Neural crest cell (in vitro differentiated cells): ENCODE measurements around the gene EGLN3. TPM values are rescaled to one million over a fixed set of nuclear protein-coding genes. Genes with fewer than 3 reads are reported as not detected.

Experiments used
- DNase-seq: peaks from one replicate; pipeline ENCODE4 v3.0.0; 2021; ENCODE audit warnings: low read depth, mixed read lengths, low spot score
- H3K27ac Mint-ChIP-seq: one replicate; pipeline ENCODE4 v1.8.0; 2021; ENCODE audit warnings: mild to moderate bottlenecking, mixed read lengths; ENCODE audit not compliant: unreplicated experiment
- H3K27me3 Mint-ChIP-seq: 2 replicates; pipeline ENCODE4 v1.8.0; 2021; ENCODE audit warnings: low read depth, mild to moderate bottlenecking, mixed read lengths
- H3K36me3 Mint-ChIP-seq: 2 replicates; pipeline ENCODE4 v1.8.0; 2021; ENCODE audit warnings: low read depth, mild to moderate bottlenecking, mixed read lengths
- H3K4me1 Mint-ChIP-seq: 2 replicates; pipeline ENCODE4 v1.8.0; 2021; ENCODE audit warnings: mixed read lengths
- H3K4me3 Mint-ChIP-seq: one replicate; pipeline ENCODE4 v1.8.0; 2021; ENCODE audit warnings: mild to moderate bottlenecking, mixed read lengths
- H3K9me3 Mint-ChIP-seq: 2 replicates; pipeline ENCODE4 v1.8.0; 2021; ENCODE audit warnings: mixed read lengths
- total RNA-seq: library from RNA; stranded (reverse); gene quantifications from 2 replicates; pipeline ENCODE4 v1.2.1, GENCODE V29; 2021
- TF ChIP-seq, protein P1 (sequence below): fragments of 200-600 bp; sonication (generic); conservative IDR thresholded peaks from 2 replicates; pipeline ENCODE4 v1.5.0; 2021; ENCODE audit warnings: antibody characterized with exemption, mild to moderate bottlenecking

EGLN3 gene
- total RNA-seq, 1 donor from 2014 or later, result 0.89 TPM

DNA sequence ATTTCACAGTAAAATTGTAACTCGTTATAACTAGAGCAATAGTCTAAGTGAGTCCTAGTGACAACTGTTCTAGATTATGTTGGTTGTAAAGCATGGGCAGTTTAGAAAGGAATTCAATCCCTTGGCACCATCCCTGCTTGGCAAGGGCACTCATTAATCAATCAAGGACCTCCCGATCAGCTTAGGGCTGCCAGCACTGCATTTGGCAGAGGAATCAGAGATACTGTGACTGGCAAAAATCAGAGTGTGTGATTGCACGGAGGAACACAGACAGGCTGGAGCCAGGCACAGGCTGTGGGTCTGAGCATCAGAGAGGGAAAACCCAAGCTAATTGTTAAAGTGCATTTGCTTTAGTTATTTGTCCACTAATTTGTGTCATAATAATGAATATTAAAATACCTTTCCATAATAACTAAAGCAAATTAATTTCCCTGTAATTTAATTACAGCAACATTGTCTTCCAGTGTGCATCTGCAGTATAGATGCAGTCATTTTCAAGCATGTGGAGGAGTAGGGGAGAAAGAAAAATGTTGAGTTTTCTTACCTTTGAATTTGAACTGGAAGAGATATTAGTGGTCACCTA lies 3.2 kb upstream of the EGLN3 start:
- no peaks in the 10 kb centered on the region for H3K9me3 Mint-ChIP-seq
- TF ChIP-seq, protein P1, sequence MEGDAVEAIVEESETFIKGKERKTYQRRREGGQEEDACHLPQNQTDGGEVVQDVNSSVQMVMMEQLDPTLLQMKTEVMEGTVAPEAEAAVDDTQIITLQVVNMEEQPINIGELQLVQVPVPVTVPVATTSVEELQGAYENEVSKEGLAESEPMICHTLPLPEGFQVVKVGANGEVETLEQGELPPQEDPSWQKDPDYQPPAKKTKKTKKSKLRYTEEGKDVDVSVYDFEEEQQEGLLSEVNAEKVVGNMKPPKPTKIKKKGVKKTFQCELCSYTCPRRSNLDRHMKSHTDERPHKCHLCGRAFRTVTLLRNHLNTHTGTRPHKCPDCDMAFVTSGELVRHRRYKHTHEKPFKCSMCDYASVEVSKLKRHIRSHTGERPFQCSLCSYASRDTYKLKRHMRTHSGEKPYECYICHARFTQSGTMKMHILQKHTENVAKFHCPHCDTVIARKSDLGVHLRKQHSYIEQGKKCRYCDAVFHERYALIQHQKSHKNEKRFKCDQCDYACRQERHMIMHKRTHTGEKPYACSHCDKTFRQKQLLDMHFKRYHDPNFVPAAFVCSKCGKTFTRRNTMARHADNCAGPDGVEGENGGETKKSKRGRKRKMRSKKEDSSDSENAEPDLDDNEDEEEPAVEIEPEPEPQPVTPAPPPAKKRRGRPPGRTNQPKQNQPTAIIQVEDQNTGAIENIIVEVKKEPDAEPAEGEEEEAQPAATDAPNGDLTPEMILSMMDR, result no peak
- no peak for DNase-seq
- H3K36me3 Mint-ChIP-seq, result no peaks in the 10 kb centered on the region
- peaks cover 7% of the 10 kb centered on the region for H3K4me1 Mint-ChIP-seq
- no peak overlapping the region for H3K4me3 Mint-ChIP-seq
- no peak overlapping the region for H3K27ac Mint-ChIP-seq
- peaks cover 39% of the 10 kb centered on the region for H3K27me3 Mint-ChIP-seq

DNA sequence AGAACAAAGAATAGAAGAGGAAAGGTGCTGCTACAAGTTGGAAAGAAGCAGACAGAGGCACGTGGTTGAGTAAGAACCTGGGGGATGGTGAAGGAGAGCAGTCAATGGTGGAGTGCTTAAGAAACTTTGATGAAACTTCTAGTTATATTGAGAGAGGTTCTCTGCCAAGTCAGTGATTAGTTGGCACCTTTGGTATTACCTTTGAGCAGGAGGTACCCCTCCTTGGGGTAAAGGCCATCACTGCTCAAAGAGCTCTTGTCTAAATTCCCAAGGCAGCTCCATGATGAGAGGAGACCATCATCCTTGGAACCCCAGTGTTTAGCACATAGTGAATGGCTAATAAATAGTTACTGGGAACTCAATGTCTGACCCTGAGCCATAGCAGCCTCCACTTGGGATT lies 1.7 kb upstream of the EGLN3 start:
- peaks cover 7% of the 10 kb centered on the region for H3K4me1 Mint-ChIP-seq
- no peaks in the 10 kb centered on the region for H3K36me3 Mint-ChIP-seq
- peak overlapping the region; percentile 21 for H3K4me3 Mint-ChIP-seq
- H3K27ac Mint-ChIP-seq, result no peak overlapping the region
- TF ChIP-seq, protein P1, result no peak
- no peaks in the 10 kb centered on the region for H3K9me3 Mint-ChIP-seq
- no peak for DNase-seq
- peaks cover 53% of the 10 kb centered on the region for H3K27me3 Mint-ChIP-seq

DNA sequence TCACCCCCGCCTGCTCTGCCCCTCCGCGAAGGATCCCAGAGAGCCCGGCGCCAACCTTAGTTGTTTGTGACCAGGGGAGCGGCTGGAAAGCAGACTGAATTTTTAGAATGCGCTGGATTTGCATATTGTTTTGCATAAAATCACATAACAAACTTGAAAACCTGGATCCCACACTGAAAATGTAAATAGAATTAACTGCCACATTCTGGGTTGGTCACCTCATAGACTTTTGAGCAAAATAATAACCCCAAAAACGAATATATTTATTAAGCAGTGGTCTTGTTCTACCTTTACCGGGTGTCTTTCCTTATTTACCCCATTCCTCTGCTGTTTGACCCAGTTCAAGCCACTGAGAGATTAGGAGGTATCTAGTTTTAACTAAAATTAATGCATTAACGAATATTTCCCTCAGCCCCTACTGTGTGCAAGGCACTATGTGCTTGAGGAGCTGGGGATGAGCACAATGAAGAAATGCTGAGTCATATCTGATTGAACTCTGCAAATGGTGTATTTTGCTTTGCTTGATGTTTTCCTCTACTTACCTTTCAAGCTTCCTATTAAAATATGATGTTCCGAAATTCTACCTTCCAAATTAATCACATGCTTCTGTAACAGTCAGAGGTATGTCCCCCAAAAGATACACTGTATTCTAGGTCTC lies 438 bp upstream of the EGLN3 start:
- DNase-seq, result no peak
- no peak overlapping the region for H3K27ac Mint-ChIP-seq
- peak overlapping the region; percentile 91 for H3K4me3 Mint-ChIP-seq
- TF ChIP-seq, protein P1, result no peak
- no peaks in the 10 kb centered on the region for H3K9me3 Mint-ChIP-seq
- peaks cover 63% of the 10 kb centered on the region for H3K27me3 Mint-ChIP-seq
- no peaks in the 10 kb centered on the region for H3K36me3 Mint-ChIP-seq
- H3K4me1 Mint-ChIP-seq, result peaks cover 7% of the 10 kb centered on the region

DNA sequence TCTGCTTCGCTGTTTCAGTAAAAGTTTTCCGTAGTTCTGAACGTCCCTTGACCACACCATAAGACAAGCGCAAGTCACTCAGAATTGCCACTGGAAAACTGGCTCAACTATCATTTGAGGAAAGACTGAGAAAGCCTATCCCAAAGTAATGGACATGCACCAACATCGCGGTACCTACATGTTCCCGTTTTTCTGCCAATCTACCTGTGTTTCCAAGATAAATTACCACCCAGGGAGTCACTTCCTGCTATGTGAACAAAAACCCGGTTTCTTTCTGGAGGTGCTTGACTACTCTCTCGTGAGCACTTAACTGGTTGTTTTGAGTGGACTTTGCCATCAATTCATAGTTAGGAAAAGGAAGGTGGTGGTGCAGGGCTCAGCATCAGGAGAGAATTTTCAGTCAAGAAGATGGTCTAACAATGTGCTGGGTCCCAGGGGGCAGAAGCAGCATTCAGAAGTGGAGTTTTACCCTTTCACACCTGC lies 1.4 kb downstream of the EGLN3 start:
- Mint-ChIP-seq H3K9me3 (no peaks in the 10 kb centered on the region), H3K27ac (no peak overlapping the region), H3K4me1 (peaks cover 7% of the 10 kb centered on the region), H3K4me3 (peak overlapping the region; percentile 91), H3K27me3 (peaks cover 71% of the 10 kb centered on the region), H3K36me3 (no peaks in the 10 kb centered on the region)
- TF ChIP-seq, protein P1, result no peak
- no peak for DNase-seq

DNA sequence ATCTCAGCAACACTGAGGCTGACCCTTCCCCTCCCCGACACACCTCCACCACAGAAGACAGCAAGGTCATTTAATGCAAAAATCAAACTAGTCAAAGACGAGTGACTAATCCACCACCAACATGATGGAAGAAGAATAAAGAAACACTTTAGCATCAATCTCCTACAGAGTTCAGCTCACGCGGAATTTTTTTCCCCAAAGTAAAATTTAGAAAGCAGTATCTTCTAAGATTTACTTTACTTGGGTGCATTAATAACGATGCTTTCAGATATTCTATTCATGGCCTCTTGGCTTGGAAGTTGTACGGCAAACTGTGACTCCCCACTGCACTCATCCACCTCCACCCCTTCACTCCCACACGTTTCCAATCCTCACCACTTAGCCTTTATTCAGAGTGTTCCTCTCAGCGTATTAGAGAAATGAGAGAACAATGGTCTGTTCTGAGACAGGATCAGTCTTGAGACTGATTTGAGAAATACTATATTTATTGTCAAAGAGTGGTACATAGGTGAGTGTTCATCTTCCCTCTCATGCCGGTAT lies 1.9 kb downstream of the EGLN3 start:
- Mint-ChIP-seq H3K36me3 (no peaks in the 10 kb centered on the region), H3K27ac (no peak overlapping the region), H3K9me3 (no peaks in the 10 kb centered on the region), H3K4me1 (peaks cover 7% of the 10 kb centered on the region), H3K4me3 (peak overlapping the region; percentile 91), H3K27me3 (peaks cover 71% of the 10 kb centered on the region)
- DNase-seq, result no peak
- TF ChIP-seq, protein P1, result no peak
